HEK293 (cell line): ENCODE data around the gene CDC73.

Experiments used
- CTCF ChIA-PET: fragments of 350-600 bp; formaldehyde crosslinking; extraction: SDS; loops from one replicate; lab custom pipeline; 2021; ENCODE audit warnings: antibody characterized with exemption; lab: Yijun Ruan, JAX
- POLR2A ChIA-PET: fragments of 300-600 bp; formaldehyde crosslinking; extraction: SDS; loops from one replicate; lab custom pipeline; 2020; ENCODE audit warnings: antibody characterized with exemption, inconsistent platforms; lab: Yijun Ruan, JAX
- H3K27ac ChIP-seq: fragments of 200-500 bp; sonication (Bioruptor generic); 2 replicates; pipeline ENCODE4 v1.5.1; 2014; ENCODE audit warnings: low read depth, low read length, control low read depth, inconsistent platforms; ENCODE audit errors: extremely low read depth
- H3K36me3 ChIP-seq, 2 experiments: fragments of 200-500 bp in 1 of 2; sonication (Bioruptor generic) in 1 of 2; 1 replicate in 1 of 2; 2 replicates in 1 of 2; pipeline ENCODE4 v1.5.1; 2014 to 2017; ENCODE audit warnings: inconsistent platforms in 2 of 2, low read length in 2 of 2; ENCODE audit not compliant: control insufficient read depth in 2 of 2, insufficient read depth in 1 of 2
- H3K4me1 ChIP-seq: fragments of 200-500 bp; sonication (Bioruptor generic); 2 replicates; pipeline ENCODE4 v1.5.1; 2014; ENCODE audit warnings: mild to moderate bottlenecking, low read length, inconsistent platforms; ENCODE audit not compliant: control insufficient read depth, insufficient read depth
- H3K4me3 ChIP-seq: 2 replicates; pipeline ENCODE4 v1.5.1; 2011; ENCODE audit warnings: low read depth, mild to moderate bottlenecking, control low read depth, low read length, moderate library complexity
- H3K9me3 ChIP-seq: fragments of 200-500 bp; sonication (Bioruptor generic); 2 replicates; pipeline ENCODE4 v1.5.1; 2014; ENCODE audit warnings: low read depth, low read length, inconsistent platforms; ENCODE audit not compliant: control insufficient read depth, insufficient read depth
- FEZF1 ChIP-seq: fragments of 450-650 bp; formaldehyde crosslinking; IDR thresholded peaks from 2 replicates; pipeline ENCODE4 v1.5.1; 2016; ENCODE audit warnings: missing biosample characterization, missing genetic modification characterization
- HOXD13 ChIP-seq: sonication (generic); formaldehyde crosslinking; IDR thresholded peaks from 2 replicates; pipeline ENCODE4 v1.8.0; 2022; ENCODE audit warnings: missing genetic modification reagents, borderline replicate concordance
- KLF7 ChIP-seq: fragments of 450-650 bp; formaldehyde crosslinking; IDR thresholded peaks from 2 replicates; pipeline ENCODE4 v1.5.1; 2016; ENCODE audit warnings: missing biosample characterization, missing genetic modification characterization, borderline replicate concordance
- RBAK ChIP-seq: fragments of 450-650 bp; formaldehyde crosslinking; IDR thresholded peaks from 2 replicates; pipeline ENCODE4 v1.5.1; 2016; ENCODE audit warnings: missing biosample characterization, missing genetic modification characterization
- SCRT2 ChIP-seq: fragments of 450-650 bp; formaldehyde crosslinking; IDR thresholded peaks from 2 replicates; pipeline ENCODE4 v1.5.1; 2016; ENCODE audit warnings: missing biosample characterization, missing genetic modification characterization
- TSHZ1 ChIP-seq: fragments of 450-650 bp; formaldehyde crosslinking; IDR thresholded peaks from 2 replicates; pipeline ENCODE4 v1.5.1; 2016; ENCODE audit warnings: missing biosample characterization, missing genetic modification characterization, borderline replicate concordance
- ZBTB10 ChIP-seq: fragments of 450-650 bp; formaldehyde crosslinking; IDR thresholded peaks from 2 replicates; pipeline ENCODE4 v1.5.1; 2016; ENCODE audit warnings: missing biosample characterization, missing genetic modification characterization
- ZBTB49 ChIP-seq: fragments of 450-650 bp; formaldehyde crosslinking; IDR thresholded peaks from 2 replicates; pipeline ENCODE4 v1.5.1; 2016; ENCODE audit warnings: missing biosample characterization, missing genetic modification characterization, low read depth
- ZFP3 ChIP-seq: fragments of 450-650 bp; formaldehyde crosslinking; IDR thresholded peaks from 2 replicates; pipeline ENCODE4 v1.5.1; 2016; ENCODE audit warnings: low read depth, missing biosample characterization, missing genetic modification characterization
- ZNF132 ChIP-seq: fragments of 450-650 bp; formaldehyde crosslinking; IDR thresholded peaks from 2 replicates; pipeline ENCODE4 v1.5.1; 2017; ENCODE audit warnings: missing biosample characterization, missing genetic modification characterization, borderline replicate concordance
- ZNF157 ChIP-seq: fragments of 450-650 bp; formaldehyde crosslinking; IDR thresholded peaks from 2 replicates; pipeline ENCODE4 v1.5.1; 2016; ENCODE audit warnings: missing biosample characterization, missing genetic modification characterization
- ZNF19 ChIP-seq: fragments of 450-650 bp; formaldehyde crosslinking; IDR thresholded peaks from 2 replicates; pipeline ENCODE4; 2016; ENCODE audit warnings: missing biosample characterization, missing genetic modification characterization, low read depth
- ZNF324 ChIP-seq: fragments of 450-650 bp; formaldehyde crosslinking; IDR thresholded peaks from 2 replicates; pipeline ENCODE4 v1.5.1; 2016; ENCODE audit warnings: missing biosample characterization, missing genetic modification characterization
- ZNF394 ChIP-seq: fragments of 450-650 bp; formaldehyde crosslinking; IDR thresholded peaks from 2 replicates; pipeline ENCODE4 v1.5.1; 2016; ENCODE audit warnings: missing biosample characterization, missing genetic modification characterization, mild to moderate bottlenecking, moderate library complexity, borderline replicate concordance
- ZNF423 ChIP-seq: fragments of 450-650 bp; formaldehyde crosslinking; IDR thresholded peaks from 2 replicates; pipeline ENCODE4 v1.5.1; 2016; ENCODE audit warnings: missing biosample characterization, missing genetic modification characterization
- ZNF600 ChIP-seq: fragments of 450-650 bp; formaldehyde crosslinking; IDR thresholded peaks from 2 replicates; pipeline ENCODE4 v1.5.1; 2016; ENCODE audit warnings: missing biosample characterization, missing genetic modification characterization
- ZNF654 ChIP-seq: fragments of 450-650 bp; formaldehyde crosslinking; IDR thresholded peaks from 2 replicates; pipeline ENCODE4 v1.5.1; 2016; ENCODE audit warnings: low read depth, missing biosample characterization, missing genetic modification characterization
- ZNF701 ChIP-seq: fragments of 450-650 bp; formaldehyde crosslinking; IDR thresholded peaks from 2 replicates; pipeline ENCODE4 v1.5.1; 2016; ENCODE audit warnings: missing biosample characterization, missing genetic modification characterization
- ZNF747 ChIP-seq: fragments of 450-650 bp; formaldehyde crosslinking; IDR thresholded peaks from 2 replicates; pipeline ENCODE4 v1.5.1; 2016; ENCODE audit warnings: missing biosample characterization, missing genetic modification characterization
- ZNF785 ChIP-seq: fragments of 450-650 bp; formaldehyde crosslinking; IDR thresholded peaks from 2 replicates; pipeline ENCODE4 v1.5.1; 2016; ENCODE audit warnings: missing biosample characterization, missing genetic modification characterization
- ZNF830 ChIP-seq: fragments of 450-650 bp; IDR thresholded peaks from 2 replicates; pipeline ENCODE4 v1.5.0; 2018; ENCODE audit warnings: missing biosample characterization, missing genetic modification characterization, low read depth, mild to moderate bottlenecking, moderate library complexity
- TF ChIP-seq, protein P1 (sequence below): fragments of 450-650 bp; formaldehyde crosslinking; IDR thresholded peaks from 2 replicates; pipeline ENCODE4 v1.5.0; 2017; ENCODE audit warnings: missing biosample characterization, missing genetic modification characterization, borderline replicate concordance

CDC73 gene

GRCh38 chr1:193256019-193256418 lies 134.2 kb downstream of the CDC73 start (continued):
- no peak for TF ChIP-seq ZNF830 (tag by site-specific recombination)
- TF ChIP-seq ZNF701 (tag by site-specific recombination) = no peak
- no peak for TF ChIP-seq HOXD13 (CRISPR knock-in tag)
- no peak for TF ChIP-seq ZNF423 (tag by site-specific recombination)
- TF ChIP-seq SCRT2 (tag by site-specific recombination) = no peak
- no peak for TF ChIP-seq ZFP3
- TF ChIP-seq, all 188 proteins: peak for 0

DNA sequence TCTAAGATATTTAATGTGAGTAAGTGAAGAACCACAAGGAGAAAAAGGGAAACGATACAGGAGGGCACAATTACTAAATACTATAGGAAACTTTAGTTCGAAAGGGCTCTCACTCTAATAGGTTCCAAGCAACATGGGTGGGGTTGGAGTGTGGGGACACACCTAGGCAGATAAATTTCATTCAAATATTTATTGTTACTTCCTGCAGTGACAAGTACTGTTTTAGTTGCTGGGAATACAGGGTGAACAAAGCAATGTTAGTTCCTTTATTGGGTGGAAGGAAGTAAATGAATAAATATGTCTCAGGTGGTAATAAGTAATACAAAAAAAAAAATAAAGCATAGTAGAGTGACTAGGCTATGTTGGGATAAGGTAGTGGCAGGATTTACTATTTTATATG lies 137.8 kb downstream of the CDC73 start:
- CTCF ChIA-PET = no interaction called here
- no peak overlapping the region for H3K27ac ChIP-seq
- H3K9me3 ChIP-seq = no peaks in the 10 kb centered on the region
- H3K4me3 ChIP-seq = no peak overlapping the region
- TF ChIP-seq ZBTB10 (tag by site-specific recombination) = no peak
- TF ChIP-seq, all 188 proteins: peak for 0
- Histone ChIP-seq H3K36me3 (peaks cover 0 to 8% of the 10 kb centered on the region in 2 experiments; a peak in 1 of 3 replicates), H3K4me1 (no peaks in the 10 kb centered on the region)
- POLR2A ChIA-PET = no interaction called here

- CTCF ChIA-PET = no interaction called here
Observed at GRCh38 chr1:193260056-193260745, 138.4 kb downstream of the CDC73 start.

DNA sequence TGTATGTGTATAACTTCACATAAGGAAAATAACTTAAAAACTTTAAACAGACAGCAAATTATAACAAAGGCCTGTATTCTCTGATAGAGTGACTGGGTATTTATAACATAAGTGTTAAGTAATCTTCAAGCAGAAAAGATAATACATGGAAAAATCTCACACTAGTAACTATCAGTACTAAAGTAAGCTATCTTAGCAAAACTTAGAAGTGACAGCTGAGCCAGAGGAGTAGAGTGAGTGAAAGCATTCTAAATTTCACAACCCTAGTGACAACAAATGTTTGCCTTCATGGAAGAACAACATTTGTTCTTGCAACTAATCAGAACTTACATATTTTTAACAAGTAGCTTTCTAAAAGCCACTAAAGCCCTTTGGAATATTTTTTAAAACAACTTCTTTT lies 139.1 kb downstream of the CDC73 start:
- Histone ChIP-seq H3K36me3 (peaks cover 0 to 8% of the 10 kb centered on the region in 2 experiments; a peak in 2 of 3 replicates), H3K4me3 (no peak overlapping the region), H3K9me3 (no peaks in the 10 kb centered on the region), H3K4me1 (no peaks in the 10 kb centered on the region), H3K27ac (no peak overlapping the region)
- POLR2A ChIA-PET = no interaction called here
- CTCF ChIA-PET = no interaction called here
- no peak for TF ChIP-seq ZNF701 (tag by site-specific recombination)
- TF ChIP-seq ZBTB49 (tag by site-specific recombination) = no peak
- TF ChIP-seq ZNF324 (tag by site-specific recombination) = no peak
- no peak for TF ChIP-seq TSHZ1 (tag by site-specific recombination)
- no peak for TF ChIP-seq ZNF132 (tag by site-specific recombination)
- TF ChIP-seq ZNF654 = no peak

More at GRCh38 chr1:193260056-193260745, 138.4 kb downstream of the CDC73 start:
- no peak overlapping the region for H3K27ac ChIP-seq
- POLR2A ChIA-PET = no interaction called here
- TF ChIP-seq ZNF19 (no peak), ZNF747 (tag by site-specific recombination) (no peak), ZNF157 (tag by site-specific recombination) (no peak), RBAK (tag by site-specific recombination) (no peak), ZNF785 (tag by site-specific recombination) (no peak), FEZF1 (tag by site-specific recombination) (no peak), ZNF394 (tag by site-specific recombination) (no peak), KLF7 (tag by site-specific recombination) (no peak), ZNF600 (tag by site-specific recombination) (no peak)
- TF ChIP-seq, protein P1, sequence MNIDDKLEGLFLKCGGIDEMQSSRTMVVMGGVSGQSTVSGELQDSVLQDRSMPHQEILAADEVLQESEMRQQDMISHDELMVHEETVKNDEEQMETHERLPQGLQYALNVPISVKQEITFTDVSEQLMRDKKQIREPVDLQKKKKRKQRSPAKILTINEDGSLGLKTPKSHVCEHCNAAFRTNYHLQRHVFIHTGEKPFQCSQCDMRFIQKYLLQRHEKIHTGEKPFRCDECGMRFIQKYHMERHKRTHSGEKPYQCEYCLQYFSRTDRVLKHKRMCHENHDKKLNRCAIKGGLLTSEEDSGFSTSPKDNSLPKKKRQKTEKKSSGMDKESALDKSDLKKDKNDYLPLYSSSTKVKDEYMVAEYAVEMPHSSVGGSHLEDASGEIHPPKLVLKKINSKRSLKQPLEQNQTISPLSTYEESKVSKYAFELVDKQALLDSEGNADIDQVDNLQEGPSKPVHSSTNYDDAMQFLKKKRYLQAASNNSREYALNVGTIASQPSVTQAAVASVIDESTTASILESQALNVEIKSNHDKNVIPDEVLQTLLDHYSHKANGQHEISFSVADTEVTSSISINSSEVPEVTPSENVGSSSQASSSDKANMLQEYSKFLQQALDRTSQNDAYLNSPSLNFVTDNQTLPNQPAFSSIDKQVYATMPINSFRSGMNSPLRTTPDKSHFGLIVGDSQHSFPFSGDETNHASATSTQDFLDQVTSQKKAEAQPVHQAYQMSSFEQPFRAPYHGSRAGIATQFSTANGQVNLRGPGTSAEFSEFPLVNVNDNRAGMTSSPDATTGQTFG (tag by site-specific recombination) = no peak
- no peaks in the 10 kb centered on the region for H3K4me1 ChIP-seq
- H3K36me3 ChIP-seq = peaks cover 0 to 8% of the 10 kb centered on the region in 2 experiments; a peak in 2 of 3 replicates
- H3K4me3 ChIP-seq = no peak overlapping the region
- H3K9me3 ChIP-seq = no peaks in the 10 kb centered on the region
